Renal pelvis (tissue), 4 donors: ENCODE data around the gene DSCAM. TPM values are rescaled to one million over a fixed set of nuclear protein-coding genes. Genes with fewer than 3 reads are reported as not detected.

Source experiments
- DNase-seq: peaks from one replicate; pipeline ENCODE4 v3.0.0-alpha.2; 2013
- polyA plus RNA-seq, 3 donors: library from polyadenylated mRNA; unstranded; fragments of 120-200 nt; gene quantifications; one replicate each; pipeline ENCODE4 v1.2.1, GENCODE V29; 2013; ENCODE audit not compliant: insufficient read length in 3 of 3

DSCAM gene
- polyA plus RNA-seq, 3 donors, result 0.07 to 0.13 (median 0.08) TPM

DNA sequence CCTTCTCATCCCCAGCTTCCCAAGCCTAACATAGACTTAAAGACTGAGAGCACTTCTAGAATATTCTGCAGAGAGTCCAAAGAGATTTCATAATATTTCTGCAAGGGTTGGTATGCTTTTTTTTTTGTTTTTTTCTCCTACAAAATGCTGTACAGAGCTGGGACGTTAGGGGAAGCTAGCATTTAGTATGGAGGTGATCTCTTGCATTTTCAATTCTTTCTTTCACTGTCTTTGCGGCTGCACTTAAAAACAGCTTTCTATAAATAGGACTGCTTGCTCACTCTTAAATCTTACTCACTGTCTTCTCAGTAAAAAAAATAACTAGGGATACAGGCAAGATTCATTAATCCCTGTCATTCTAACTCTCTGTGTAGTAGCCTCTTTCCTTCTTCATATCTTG lies 7.4 kb downstream of the DSCAM start:
- no peak for DNase-seq

DNA sequence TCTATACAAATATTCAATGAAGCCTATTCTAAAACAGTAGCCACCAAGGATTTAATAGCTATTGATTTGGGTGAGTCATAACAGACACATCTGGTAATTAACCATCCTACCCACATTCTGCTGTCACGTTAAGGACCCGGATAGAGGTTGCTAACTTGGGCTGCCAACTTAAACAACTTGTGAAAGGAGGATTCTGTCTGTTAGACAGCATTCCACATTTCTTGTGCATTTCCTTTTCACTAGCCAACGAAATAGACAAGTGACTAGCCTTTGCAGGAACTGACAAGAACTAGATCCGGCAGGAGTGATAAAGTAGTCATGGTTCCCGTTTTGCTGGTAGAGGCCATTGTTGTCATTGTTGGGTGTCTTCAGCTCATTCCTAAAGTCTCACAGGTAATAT lies 9.5 kb downstream of the DSCAM start:
- DNase-seq, result no peak

DNA sequence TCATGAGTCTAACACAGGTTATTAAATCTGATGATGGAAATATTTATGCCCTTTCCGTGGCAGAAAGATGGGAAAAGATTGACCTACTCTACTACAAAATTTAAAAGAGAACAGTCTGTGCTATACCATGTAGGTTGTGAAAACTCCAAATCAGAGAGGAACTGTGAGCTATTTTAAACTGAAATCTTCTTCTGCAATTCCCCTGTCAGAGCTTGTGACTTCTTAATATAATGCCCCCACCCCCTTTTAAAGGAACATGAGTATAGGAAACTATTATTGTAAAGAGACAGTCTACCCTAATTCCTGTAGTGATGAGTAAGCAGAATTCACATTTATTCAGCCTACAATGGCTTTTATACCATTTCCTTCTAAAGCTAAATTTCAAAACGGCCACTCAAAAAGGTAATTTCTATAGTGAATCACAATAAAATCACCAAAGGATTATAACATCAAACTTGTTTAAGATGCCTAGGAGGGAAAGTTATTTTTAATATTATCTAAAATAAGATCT lies 11.7 kb downstream of the DSCAM start:
- no peak for DNase-seq

DNA sequence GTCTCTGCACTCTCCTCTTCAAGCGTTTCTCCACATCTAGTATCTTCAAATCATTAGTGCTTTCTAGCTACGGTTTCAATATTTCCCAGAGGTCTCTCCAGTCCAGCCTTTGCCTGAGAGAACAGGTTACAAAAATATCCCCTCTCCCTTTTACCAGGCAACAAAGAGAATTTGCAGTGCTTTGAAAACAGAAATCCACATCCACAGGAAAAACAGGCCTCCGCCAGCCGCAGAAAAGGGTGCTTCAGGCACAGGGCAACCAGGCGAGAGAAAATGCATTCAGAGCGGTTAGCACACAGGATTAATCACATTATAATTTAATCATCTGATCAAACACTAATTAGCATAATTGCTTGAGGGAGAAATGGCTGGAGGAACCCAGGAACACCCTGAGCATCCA lies 13.8 kb downstream of the DSCAM start:
- DNase-seq, result no peak

DNA sequence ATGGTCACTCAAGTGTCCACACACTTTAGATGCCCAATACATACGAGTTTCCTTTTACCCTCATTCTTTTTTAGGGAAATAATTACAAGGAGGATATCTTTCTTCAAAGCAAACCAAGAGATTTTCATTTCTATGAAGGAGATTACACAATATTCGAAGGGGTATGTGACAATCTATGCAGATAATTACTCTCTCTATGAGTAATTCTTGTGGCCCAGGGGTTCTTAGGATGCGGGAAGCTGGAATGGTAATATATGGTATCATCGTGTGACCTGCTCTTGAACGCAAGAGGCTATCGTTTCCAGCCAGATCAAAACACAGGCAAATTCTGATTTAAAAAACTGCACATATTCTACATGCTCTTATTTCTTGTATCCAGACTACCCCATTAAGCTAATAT lies 14.6 kb downstream of the DSCAM start:
- no peak for DNase-seq

DNA sequence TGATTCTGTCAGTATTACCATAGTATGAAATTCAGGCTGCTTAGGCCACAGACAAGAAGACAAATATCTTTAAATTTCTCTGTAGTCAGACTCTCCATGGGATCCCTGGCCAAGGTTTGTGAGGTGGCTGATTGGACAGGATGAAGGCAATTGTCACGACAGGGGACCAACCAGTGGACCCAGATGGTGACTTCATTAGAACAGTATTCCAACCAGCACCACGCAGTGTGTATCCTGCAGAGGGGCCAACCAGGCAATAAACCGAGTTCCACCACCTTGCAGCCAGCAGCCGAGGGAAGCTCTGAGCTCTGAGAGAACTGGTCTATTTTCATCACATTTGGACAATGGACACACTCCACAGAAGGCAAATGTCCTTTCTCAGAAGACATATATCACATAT lies 16.1 kb downstream of the DSCAM start:
- no peak for DNase-seq

DNA sequence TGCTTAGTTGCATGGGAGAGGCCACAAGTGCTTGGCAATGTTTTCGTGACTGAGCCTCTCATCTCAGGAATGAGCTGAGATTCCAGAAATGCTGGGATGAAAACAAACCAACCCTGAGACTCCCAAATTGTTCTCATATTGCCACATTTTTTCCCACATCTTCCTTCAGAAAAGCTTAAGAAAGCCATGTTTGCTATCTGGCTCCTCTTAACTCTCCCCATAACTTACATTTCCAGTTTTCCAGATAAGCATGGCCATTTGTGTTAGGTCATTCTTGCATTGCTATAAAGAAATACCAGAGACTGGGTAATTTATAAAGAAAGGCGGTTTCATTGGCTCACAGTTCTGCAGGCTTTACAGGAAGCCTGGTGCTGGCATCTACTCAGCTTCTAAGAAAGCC lies 17.2 kb downstream of the DSCAM start:
- no peak for DNase-seq

DNA sequence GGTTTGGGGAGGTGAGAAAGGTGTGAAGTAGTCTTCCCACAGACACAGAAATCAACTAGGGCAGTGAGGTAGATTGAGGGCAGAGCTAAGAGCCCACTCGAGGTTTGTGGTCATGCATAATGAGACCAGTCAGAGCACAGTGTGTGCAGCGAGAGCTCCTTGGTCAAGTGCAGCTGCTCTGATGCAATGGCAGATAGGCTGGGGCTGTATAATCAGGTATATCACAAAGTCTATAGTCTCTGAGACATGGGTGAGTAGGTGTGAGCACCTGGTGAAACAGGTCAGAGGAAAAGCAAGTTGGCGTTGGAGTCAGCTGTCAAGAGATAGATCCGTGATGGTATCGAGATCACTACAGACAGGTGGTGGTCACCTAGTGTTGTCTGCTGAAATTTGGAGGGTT lies 17.6 kb downstream of the DSCAM start:
- no peak for DNase-seq

DNA sequence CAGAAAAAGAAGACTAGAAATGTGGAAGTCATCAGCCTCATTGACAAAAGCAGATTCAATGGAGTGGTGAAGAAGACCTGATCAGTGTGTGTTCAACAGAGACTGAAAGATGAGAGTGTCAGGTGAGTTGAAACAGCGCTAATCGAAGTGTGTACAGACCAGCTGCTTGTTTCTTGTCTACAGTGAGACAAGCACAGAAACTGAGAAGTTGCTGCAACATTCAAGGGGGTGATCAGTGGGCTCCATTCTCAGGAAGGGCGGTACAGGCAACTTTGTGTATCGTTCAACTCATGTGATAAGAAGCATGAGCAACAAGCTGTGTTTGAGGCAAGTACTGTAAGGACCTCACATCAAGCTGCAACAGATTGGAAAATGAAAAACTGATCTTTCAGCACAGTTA lies 19.4 kb downstream of the DSCAM start:
- no peak for DNase-seq

DNA sequence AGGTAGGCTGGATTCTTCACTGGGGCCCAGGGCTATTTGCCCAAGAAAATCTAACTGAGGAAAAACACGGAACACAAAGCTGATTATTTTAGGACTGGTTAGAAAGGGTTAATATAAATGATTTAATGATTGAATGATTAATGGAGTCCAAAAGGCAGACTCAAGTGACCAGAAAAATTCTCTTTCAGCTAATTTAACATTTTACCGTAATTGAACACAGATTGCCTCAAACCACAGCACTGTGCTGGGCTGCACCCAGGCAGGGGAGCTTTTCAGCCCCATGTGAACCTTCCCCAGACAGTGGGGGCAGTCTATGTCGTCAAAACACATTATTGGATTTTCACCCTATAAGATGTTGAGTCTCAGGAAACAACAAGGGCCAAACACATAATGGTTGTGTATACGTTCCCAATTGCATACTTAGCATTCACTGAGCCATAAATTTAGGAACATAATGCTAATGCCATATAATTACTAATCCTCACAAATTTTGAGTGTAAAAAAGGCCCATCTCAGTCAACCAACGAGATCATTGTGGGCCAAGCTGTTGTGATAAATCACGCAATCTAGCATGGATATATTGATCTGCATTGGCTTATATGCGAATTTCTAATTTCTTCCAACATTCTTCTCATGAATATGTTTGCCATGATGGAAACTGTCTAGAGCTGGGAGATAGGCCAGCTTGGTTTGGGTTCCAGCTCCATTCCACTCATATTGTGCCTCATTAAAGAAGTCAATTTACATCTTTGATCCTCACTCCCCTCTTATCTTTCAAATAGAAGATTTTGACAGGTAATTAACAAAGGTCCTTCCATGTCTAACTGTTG lies 27.7 kb downstream of the DSCAM start:
- DNase-seq, result no peak

DNA sequence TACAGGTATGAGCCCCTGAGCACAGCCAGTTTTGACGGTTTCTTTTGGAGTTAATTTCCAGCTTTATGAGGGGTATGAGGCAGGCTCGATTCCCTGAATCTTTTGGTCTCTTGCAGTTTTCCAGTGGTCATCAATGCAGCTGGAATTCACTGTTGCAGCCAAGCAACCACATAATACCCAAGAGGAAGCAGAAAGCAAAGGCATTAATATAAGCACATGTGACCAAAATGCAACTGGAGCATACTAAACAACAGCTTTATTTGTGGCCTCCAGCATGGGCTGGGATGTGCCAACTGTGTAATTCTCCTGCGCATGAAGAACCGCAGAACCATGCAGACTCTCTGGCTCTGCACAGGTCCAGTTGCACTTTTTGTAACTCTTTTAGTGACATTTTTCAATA lies 33.0 kb downstream of the DSCAM start:
- DNase-seq, result no peak

DNA sequence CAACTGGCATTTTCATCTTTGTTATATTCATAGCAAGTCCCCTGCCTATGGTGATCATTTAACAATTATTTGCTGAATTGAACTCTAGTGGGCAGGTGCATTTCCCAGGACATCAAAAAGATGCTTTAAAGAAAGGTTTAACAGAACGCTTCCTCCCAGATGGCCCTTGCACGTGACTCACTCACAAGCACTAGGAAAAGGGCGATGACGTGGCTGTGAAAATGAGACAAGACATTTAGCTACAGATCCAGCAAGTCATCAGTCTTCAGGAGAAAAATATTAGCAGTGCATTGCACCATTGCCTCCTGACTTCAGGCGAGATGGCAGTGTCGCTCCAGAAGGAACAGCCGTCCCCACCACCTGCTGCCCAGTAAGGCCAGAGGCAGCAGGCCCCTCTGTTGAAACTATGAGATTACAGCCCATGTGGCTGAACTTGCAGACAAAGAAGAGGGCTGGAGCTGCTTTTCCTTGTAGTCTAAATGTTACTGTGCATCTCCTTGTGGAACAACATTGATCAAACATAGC lies 37.2 kb downstream of the DSCAM start:
- DNase-seq, result no peak

DNA sequence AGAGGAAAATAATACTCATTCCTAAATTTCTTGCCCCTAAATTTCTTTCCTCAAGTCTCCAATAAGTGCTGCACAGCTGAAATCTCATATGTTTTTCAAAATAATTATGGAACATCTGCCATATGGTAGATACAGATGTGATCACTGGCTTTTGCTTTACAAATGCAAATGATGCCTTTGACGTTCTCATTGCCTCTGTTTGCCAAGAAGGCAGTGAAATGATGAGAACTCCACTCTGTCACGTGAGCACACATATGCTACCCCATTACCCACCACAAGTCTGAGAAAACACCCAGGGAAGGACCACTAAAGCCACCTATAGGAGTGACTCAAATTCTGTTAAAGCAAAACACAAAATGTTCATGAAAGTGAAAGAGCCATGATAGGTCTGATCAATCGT lies 43.9 kb downstream of the DSCAM start:
- no peak for DNase-seq

DNA sequence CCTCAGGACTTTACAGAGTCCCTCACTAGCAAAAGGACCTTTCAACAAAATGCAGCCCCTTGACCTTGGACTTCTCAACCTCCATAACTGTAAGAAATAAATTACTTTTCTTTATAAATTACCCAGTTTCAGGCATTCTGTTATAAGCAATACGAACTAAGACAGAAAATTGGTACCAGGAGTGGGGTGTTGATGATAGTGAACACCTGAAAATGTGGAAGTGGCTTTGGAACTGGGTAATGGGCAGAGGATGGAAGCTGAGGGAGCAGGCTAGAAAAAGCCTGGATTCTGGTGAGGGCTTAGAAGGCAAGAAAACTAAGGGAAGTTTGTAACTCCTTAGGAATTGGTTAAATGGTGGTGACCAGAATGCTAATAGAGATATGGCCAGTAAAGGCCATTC lies 46.8 kb downstream of the DSCAM start:
- no peak for DNase-seq

DNA sequence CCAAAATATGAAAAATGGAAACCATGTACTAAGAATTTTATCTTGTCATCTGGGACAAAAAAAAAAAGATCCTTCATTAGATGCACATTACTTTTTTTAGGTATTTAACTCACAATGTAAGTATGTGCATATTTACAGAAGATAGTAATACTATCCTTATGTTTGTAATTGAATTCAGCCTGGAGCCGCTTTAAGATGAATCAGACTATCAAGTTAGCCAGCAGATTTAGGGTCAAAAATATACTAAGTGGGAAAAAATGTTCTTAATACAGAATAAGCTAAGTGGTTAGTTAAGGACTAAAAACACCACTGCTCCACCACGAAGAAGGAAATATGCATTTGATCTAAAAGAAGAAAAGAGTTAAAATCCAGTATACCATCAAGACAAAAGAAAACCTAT lies 49.1 kb downstream of the DSCAM start:
- no peak for DNase-seq

DNA sequence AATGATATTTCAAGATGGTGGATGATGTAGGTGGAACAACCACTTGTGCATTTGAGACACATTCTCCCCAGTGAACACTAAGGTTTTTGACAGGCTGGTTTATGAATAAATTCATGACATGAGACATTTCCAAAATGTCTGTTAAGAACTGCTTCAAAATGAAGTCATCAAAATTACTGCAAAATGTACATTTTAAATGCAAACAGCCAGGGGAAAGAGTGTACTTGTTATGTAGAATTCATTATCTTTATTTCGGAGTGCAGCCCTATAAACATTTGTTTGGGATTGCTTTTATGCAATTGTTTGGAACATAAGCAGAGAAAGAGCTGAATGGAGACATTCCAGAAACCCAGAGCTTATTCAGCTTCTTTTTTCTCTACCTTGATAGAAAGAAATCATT lies 49.5 kb downstream of the DSCAM start:
- DNase-seq, result no peak

DNA sequence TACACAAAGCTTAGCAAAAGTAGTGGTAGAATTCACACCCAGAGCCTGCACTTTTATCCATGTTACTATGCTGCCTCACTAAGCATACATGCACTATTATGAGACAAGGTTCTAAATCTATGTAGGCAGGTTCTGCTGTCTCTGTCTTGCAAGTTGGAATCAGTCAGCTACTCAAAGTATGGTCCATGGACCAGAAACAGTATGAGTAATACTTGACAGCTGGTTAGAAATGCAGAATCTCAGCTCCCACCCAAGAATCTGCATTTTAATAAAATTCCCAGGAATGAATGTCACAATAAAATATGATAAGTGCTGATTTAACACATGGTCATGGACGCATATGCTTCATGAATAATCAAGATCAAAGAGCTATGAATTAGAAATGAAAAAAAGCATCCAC lies 50.5 kb downstream of the DSCAM start:
- no peak for DNase-seq

DNA sequence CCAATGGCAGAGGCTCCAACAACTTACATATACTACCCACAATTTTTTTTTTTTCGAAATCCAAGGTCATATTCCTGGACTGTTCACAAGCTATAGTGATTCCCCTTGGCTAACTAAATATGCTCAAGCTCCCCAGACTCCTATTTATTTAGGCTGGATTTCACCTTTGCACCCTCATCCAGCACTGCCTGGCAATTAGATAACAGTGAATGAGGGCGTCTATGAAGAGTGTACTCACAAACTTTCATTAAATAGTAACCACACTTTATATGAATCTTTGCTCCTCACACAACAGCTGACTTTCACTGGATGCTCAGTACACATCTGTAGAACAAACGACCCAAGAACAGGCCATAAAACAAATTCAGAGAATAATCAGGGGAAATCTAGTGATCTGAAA lies 51.6 kb downstream of the DSCAM start:
- no peak for DNase-seq

DNA sequence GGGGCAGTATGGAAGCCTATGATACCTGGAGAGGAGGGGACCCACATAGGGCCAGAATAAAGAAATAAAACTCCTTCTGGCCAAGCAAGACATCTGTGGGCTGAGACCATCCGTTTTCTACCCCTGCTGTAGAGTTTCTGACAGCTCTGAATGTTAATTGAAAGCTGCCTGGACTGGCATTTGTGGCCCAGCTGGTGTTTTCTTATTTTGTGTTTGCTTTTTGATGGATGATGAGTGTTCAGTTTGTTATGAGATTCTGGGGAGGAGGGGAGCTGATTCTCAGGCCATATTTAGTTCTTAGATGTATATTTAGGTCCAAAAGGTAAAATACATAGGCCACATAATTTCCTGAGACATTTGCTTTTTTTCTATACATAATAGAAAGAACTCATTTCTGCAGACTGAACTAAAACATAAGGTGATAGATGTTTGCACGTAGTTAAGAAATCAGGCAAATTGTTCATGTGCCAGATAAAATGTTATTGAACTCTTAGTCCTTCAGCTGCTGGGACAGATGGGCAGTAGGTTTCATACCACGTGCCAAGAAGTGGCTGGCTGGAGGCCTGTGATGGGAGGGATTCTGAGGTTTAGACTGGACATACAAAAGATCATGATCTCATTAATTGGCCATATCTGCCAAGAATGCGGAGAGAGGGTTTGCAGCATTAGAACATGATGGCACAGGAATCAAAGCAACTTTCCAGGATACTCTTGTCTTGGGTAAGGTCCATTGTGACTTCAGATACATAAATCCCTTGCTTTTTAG lies 54.1 kb downstream of the DSCAM start:
- no peak for DNase-seq

DNA sequence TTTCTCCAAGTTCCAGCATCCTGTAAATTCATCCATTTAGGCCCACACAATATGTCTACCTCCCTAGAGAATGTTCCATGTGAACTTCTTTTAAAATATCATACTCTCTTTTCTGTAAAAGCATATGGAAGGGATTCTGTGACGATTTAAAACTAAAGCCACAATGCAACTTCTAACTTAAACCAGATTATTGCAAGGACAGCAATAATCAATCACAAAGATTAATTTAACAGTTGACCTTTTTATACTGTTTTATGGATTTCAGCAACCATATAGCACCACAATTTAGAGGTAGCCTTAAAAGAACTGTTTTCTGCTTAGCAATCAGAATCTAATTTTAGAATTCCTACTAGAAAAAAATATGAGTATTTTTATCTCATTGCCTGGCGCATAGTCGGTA lies 58.3 kb downstream of the DSCAM start:
- DNase-seq, result no peak

DNA sequence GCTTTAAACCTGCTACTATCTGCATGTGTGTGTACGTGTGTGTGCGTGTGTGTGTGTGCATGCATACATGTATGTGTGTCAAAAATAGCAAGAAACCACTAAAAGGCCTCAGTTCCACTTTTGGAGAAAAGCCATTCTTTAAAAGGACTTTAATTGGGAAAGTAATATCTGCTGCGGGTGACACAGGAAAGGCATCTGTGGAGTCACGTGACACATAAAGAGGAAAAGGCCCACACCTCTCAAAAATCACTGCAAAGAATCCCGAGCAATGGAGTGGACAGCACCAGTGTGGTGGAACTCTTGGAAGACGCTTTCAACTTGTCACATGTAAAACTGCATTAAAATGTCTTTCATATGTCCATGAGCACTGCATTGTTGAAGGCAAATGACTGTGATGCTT lies 63.6 kb downstream of the DSCAM start:
- DNase-seq, result no peak

DNA sequence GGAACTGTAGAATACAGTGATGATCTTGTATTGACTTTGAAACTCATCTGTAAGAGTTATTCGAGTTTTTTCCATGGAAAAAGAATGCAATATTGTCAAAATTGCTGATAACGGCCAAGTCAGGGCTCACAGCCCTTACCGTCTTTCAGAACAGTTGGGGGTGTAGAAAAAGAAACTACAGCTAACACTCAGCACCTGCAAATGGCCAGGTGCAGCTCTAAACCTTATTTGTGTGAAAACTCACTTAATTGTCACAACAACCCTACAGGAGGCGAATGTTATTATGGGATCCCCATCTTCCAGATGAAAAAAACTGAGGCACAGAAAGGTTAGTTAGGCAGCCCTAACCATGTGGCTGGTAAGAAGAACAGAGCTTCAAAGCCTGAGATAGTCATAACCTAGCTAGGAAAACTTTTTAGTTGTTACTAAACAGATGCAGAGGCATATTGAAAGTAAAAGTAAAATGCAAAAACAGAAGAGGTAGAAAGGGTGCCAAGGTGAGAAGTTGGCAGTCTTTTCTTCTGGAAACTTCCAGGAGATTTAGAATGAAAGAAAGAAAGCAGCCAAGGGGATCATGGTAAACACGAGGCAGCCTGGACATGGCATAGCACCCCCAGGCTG lies 76.4 kb downstream of the DSCAM start:
- no peak for DNase-seq

DNA sequence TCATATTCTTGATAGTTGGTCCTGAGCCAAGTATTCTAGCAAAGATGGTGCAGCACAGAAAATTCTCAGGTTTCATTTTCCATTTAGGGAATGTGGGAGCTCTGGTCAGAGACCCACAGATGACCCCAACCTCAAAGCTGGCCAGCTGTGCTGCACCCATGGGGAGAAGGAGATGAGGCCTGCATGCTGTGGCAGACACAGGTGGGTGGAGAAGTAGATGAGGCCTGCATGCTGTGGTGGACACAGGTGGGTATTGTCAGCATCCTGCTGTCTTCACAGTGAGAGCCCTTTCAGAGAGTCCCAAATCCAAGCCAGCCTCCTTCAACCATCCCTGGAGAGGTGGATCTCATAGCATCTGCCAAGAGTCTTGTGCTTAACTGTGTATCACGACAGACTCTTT lies 77.7 kb downstream of the DSCAM start:
- DNase-seq, result no peak
